Spinal cord (tissue), 10 donors: ENCODE results near the gene MAP2K1. TPM values are rescaled to one million over a fixed set of nuclear protein-coding genes. Genes with fewer than 3 reads are reported as not detected.
"Not testable (repeated sequence)": the region's sequence is repeated elsewhere in the genome, so short reads cannot be mapped to it uniquely, and the experiment has no call there.

Experiments used
- DNase-seq, 6 donors: peaks; one replicate each; pipeline versions ENCODE4 v3.0.0 to v3.0.0-alpha.2; 2013 to 2015; ENCODE audit warnings: low spot score in 6 of 6, low read depth in 4 of 6
- H3K27ac ChIP-seq: one replicate; pipeline ENCODE4 v1.5.1; 2013; ENCODE audit warnings: low read depth, low read length, control low read depth
- H3K27me3 ChIP-seq: one replicate; pipeline ENCODE4 v1.6.1; 2013; ENCODE audit warnings: low read length; ENCODE audit not compliant: control insufficient read depth, insufficient read depth
- H3K36me3 ChIP-seq: one replicate; pipeline ENCODE4 v1.6.1; 2013; ENCODE audit warnings: low read length; ENCODE audit not compliant: control insufficient read depth, insufficient read depth
- H3K4me1 ChIP-seq: one replicate; pipeline ENCODE4 v1.6.1; 2013; ENCODE audit warnings: low read length; ENCODE audit not compliant: control insufficient read depth, insufficient read depth
- H3K4me3 ChIP-seq: one replicate; pipeline ENCODE4 v1.5.1; 2013; ENCODE audit warnings: low read depth, low read length, control low read depth
- H3K9me3 ChIP-seq: one replicate; pipeline ENCODE4 v1.6.1; 2013; ENCODE audit warnings: low read length; ENCODE audit not compliant: control insufficient read depth, insufficient read depth
- WGBS: methylation state at CpG from one replicate; pipeline ENCODE4 v1.1.5; 2013; ENCODE audit warnings: missing lambda C conversion rate; ENCODE audit not compliant: insufficient coverage; 5-methylcytosine and 5-hydroxymethylcytosine counted together
- polyA plus RNA-seq, 2 donors: library from polyadenylated mRNA; unstranded; fragments of 120-200 nt; gene quantifications; one replicate each; pipeline ENCODE4 v1.2.1, GENCODE V29; 2013; ENCODE audit not compliant: insufficient read length in 2 of 2
- total RNA-seq, 2 donors: library from RNA; depleted of rRNA in 1 of 2; stranded (reverse); fragments of 120-200 nt in 1 of 2; fragments of >200 nt in 1 of 2; gene quantifications; one replicate each; pipeline versions ENCODE4 v1.2.3 to v1.2.4, GENCODE V29; 2013 to 2014
- donor health status: healthy.

The MAP2K1 gene
- total and polyA plus RNA-seq, 4 donors, result 42.8 to 103 (median 79.3) TPM

DNA sequence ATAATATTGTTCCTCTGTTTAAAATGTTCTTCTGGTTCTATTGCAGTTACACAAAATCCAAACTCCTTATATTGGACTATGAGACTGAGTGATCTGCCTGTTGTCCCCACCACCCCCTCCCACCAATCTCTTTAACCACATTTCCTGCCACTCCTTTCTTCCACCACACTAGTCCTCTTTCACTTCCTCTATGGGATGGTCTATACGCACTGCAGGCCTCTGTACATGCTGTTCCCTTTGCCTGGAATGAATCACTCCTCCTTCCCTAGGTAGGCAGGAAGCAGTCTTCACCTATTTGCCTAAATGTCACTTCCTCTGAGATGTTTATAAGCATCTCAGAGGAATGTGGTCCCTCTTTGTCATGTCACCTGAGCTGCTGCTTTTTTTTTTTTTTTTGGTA, 4.0 kb downstream of the MAP2K1 start:
- no peak for DNase-seq
- 73% methylated on average over 1 of the region's 1 CpG for WGBS
- Histone ChIP-seq H3K36me3 (no peaks in the 10 kb centered on the region), H3K4me1 (peaks cover 19% of the 10 kb centered on the region), H3K27ac (no peak overlapping the region), H3K9me3 (no peaks in the 10 kb centered on the region), H3K27me3 (no peaks in the 10 kb centered on the region), H3K4me3 (no peak overlapping the region)

DNA sequence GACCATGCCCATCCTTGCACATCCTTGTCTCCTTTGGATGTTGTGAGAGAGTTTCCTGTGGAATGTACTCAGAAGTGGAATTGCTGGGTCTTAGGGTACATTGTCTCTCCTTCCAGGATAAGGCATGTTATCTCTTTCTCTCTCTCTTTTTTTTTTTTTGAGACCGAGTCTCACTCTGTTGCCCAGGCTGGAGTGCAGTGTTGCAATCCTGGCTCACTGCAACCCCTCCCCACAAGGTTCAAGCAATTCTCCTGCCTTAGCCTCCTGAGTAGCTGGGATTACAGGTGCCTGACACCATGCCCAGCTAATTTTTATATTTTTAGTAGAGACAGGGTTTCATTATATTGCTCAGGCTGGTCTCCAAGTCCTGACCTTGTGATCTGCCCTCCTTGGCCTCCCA, 6.3 kb downstream of the MAP2K1 start:
- WGBS, result no CpG with 5 or more reads among the region's 1 CpG
- H3K36me3 ChIP-seq, H3K4me3 ChIP-seq, H3K9me3 ChIP-seq, H3K27ac ChIP-seq, H3K4me1 ChIP-seq, H3K27me3 ChIP-seq, DNase-seq: not testable (repeated sequence)

DNA sequence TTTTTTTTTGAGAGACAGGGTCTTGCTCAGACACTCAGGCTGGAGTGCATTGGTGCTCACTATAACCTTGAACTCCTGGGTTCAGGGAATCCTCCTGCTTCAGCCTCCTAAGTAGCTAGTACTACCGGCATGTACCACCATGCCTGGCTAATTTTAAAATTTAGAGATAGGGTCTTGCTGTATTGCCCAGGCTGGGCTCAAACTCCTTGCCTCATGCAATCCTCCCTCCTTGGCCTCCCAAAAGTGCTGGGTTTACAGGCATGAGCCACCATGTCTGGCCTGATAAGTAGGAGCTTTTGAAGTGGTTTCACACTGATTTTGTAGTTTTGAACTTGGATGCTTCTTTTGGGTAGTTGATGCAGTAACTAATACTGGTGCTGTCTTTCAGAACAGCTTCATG, 7.8 kb downstream of the MAP2K1 start:
- Histone ChIP-seq H3K27ac (no peak overlapping the region), H3K27me3 (no peaks in the 10 kb centered on the region), H3K9me3 (no peaks in the 10 kb centered on the region), H3K4me3 (no peak overlapping the region), H3K36me3 (peaks cover 7% of the 10 kb centered on the region), H3K4me1 (no peaks in the 10 kb centered on the region)
- no peak for DNase-seq
- WGBS, result no CpG with 5 or more reads among the region's 1 CpG

DNA sequence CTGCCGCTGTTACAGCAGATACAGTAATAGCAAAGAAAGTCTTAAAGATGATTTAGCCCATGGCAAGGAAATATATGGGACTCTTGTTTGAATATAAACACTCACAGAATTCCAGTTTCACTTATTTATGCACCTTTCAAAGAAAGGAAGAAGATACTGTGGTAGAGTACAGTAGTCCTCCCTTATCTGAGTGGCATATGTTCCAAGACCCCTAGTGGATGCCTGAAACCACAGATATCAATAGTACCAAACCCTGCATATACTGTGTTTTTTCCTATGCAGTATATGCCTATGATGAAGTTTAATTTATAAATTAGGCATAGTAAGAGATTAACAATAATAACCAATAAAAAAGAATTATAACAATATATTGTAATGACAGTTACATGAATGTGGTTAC, 8.2 kb downstream of the MAP2K1 start:
- no peak for DNase-seq
- Histone ChIP-seq H3K4me3 (no peak overlapping the region), H3K36me3 (peaks cover 9% of the 10 kb centered on the region), H3K27me3 (no peaks in the 10 kb centered on the region), H3K4me1 (no peaks in the 10 kb centered on the region), H3K9me3 (no peaks in the 10 kb centered on the region), H3K27ac (no peak overlapping the region)
- WGBS, result no CpG with 5 or more reads among the region's 1 CpG

DNA sequence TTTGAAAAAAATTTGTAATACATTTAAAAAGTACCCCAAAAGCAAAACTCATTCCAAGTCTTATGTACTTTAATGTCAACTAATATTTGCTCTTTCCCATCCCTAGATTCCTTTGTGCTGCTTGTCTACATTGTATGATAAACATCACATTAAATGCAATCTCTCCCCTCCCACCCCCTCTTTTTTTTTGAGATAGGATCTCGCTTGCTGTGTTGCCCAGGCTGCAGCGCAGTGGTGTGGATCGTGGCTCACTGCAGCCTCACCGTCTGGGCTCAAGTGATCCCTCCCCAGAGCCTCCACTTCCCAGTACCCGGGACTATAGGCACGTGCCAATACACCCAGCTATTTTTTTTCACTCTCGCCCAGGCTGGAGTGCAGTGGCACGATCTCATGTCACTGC, 12.6 kb downstream of the MAP2K1 start:
- no peak for DNase-seq
- H3K36me3 ChIP-seq, result peaks cover 9% of the 10 kb centered on the region
- WGBS, result 83% methylated on average over 8 of the region's 8 CpGs
- H3K9me3 ChIP-seq, result no peaks in the 10 kb centered on the region
- H3K4me1 ChIP-seq, result no peaks in the 10 kb centered on the region
- no peak overlapping the region for H3K27ac ChIP-seq
- no peak overlapping the region for H3K4me3 ChIP-seq
- H3K27me3 ChIP-seq, result no peaks in the 10 kb centered on the region

DNA sequence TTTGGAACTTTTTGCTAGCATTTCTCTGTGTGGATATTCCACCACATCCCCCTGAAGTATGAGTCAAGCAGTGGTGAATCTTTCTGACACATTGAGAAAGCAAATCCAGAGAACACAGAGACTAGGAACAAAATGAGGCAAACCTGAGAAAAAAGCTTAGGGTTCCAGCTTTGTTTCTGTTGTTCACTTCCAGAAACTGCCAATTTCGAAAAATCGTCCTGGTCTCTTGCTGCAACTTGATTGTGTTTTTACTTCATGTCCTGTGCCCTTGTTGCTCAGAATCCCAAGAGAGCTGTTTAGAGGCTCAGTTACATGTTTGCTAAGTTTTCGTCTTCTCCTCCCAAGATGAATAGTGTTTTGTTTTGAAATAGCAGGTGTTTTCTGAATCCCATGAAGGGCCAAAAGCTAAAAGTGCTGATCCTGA, 13.7 kb downstream of the MAP2K1 start:
- Histone ChIP-seq H3K36me3 (peaks cover 9% of the 10 kb centered on the region), H3K27ac (no peak overlapping the region), H3K9me3 (no peaks in the 10 kb centered on the region), H3K4me1 (peaks cover 3% of the 10 kb centered on the region), H3K27me3 (no peaks in the 10 kb centered on the region), H3K4me3 (no peak overlapping the region)
- 56% methylated on average over 3 of the region's 3 CpGs for WGBS
- DNase-seq, result no peak

DNA sequence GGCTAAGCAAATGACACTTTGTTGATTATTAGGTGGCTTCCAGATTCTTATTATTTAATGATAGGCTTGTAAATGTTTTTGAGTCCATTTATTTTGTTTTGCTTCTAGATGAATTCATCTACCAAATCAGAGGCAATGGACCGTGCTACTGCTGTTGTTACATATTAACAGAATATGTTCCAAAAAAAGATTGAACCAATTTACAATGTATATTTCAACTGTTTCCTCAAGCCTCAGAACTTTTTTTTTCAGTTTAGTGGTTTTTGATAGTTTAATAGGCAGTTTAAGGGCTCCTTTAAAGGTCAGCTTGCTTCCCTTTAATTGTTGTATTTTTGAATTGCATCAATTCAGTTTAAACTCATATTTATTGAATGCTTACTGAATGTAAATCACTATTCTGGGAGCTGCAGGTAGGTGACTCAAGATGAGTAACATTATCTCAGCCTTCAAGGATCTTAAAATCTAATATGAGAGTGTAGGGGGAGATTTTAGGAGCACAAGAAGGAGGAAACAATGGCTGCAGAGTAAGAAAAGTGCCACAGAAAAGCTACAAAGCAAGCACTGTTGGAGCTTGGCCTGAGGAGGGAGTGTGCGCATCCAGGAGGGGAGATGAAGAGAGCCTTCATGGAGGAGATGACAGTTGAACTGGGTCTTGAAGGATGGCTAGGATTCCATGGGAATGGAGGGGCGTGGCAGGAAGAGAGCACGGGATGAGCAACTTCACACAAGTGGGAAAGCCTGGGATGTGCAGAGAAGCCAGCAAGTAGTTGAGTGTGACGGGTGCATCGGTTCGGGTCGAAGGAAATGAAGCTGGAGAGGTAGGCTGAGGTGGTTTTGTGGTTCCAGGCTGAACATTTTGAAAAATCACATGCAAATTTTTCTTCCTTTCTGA, 14.7 kb downstream of the MAP2K1 start:
- Histone ChIP-seq H3K27ac (no peak overlapping the region), H3K9me3 (no peaks in the 10 kb centered on the region), H3K36me3 (peaks cover 9% of the 10 kb centered on the region), H3K4me3 (no peak overlapping the region), H3K27me3 (no peaks in the 10 kb centered on the region), H3K4me1 (peaks cover 3% of the 10 kb centered on the region)
- WGBS, result 85% methylated on average over 5 of the region's 8 CpGs
- DNase-seq, result no peak

DNA sequence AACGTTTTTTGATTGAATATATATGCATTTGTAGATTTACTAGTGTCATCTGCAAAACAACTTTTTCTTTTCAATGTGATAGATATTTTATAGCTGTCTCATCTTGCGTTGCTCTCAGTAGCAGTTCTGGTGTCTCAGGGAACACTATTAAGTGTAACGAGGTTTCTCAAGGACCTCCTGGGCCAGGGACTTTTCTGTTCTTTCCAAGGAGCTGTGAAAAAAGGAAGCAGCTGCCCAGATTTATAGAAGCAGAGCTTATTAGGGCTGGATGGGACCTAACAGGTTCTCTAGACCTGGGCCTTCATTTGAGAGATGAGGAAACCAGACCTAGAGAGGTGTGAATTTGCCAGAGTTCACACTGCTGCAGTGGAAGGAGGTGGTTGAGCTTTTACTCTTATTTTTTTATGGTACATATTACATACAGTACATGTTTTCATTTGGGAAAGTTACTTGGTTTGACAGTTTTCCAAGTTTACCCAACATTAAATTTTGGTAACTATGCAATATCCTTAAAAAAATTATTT, 16.1 kb downstream of the MAP2K1 start:
- Histone ChIP-seq H3K9me3 (no peaks in the 10 kb centered on the region), H3K27me3 (no peaks in the 10 kb centered on the region), H3K27ac (no peak overlapping the region), H3K4me1 (peaks cover 5% of the 10 kb centered on the region), H3K36me3 (peaks cover 5% of the 10 kb centered on the region), H3K4me3 (no peak overlapping the region)
- WGBS, result 88% methylated on average over 2 of the region's 3 CpGs
- no peak for DNase-seq

DNA sequence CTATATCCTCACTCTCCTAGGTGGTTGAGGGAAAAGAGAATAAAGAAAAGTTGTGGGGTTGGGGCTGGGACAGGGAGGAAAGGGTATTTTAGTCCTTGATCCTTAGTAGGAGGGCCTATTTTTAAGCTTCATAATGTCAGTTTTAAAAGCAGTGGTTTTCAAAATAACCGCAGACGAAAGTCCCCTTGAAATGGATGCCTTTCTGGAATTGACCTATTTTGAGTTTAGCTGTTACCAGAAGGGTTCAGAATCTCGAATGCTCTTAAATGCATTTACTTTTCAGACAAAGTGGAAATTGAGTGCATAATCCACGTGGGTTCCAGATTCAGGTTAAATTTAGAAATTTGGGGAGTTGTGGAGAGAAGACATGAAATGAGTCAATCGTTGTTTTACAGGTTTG, 16.6 kb downstream of the MAP2K1 start:
- whole genome bisulfite sequencing, result 93% methylated on average over 3 of the region's 5 CpGs
- Histone ChIP-seq H3K27me3 (no peaks in the 10 kb centered on the region), H3K36me3 (peaks cover 5% of the 10 kb centered on the region), H3K4me3 (no peak overlapping the region), H3K4me1 (peaks cover 5% of the 10 kb centered on the region), H3K27ac (no peak overlapping the region), H3K9me3 (no peaks in the 10 kb centered on the region)
- DNase-seq, result no peak

DNA sequence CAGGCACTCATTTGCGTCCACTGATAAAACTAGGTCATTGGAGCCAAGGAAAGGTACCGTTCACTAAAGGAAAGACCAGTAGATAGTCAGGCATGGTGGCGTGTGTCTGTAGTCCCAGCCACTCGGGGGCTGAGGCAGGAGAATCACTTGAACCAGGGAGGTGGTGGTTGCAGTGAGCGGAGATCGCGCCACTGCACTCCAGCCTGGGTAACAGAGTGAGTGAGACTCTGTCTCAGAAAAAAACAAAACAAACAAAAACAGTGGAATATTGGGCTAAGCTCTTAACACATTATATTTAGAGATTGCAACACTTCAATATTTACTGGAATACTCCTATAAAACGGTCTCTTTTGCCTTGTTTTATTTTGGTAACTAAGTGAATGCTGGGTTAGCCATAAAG, 17.4 kb downstream of the MAP2K1 start:
- H3K4me1 ChIP-seq, result peaks cover 5% of the 10 kb centered on the region
- no peak overlapping the region for H3K4me3 ChIP-seq
- peak overlapping the region; percentile 36 for H3K27ac ChIP-seq
- H3K9me3 ChIP-seq, result no peaks in the 10 kb centered on the region
- H3K27me3 ChIP-seq, result no peaks in the 10 kb centered on the region
- H3K36me3 ChIP-seq, result peaks cover 5% of the 10 kb centered on the region
- no peak for DNase-seq
- WGBS, result 74% methylated on average over 3 of the region's 8 CpGs
